Measurements from ENCODE around the gene NR0B1.

The NR0B1 gene

GRCh38 chrX:30309139-30309571 is at the start of gene NR0B1:
Gene NR0B1, minus strand, starts transcription at chrX:30309390. Its CDS starts 27 bp downstream, at chrX:30309363.
- DNase-seq (ENCODE audit: low spot score): no peak

GRCh38 chrX:30349946-30350345 is 40.8 kb upstream of the NR0B1 start:
- DNase-seq (ENCODE audit: low spot score): no peak

DNA sequence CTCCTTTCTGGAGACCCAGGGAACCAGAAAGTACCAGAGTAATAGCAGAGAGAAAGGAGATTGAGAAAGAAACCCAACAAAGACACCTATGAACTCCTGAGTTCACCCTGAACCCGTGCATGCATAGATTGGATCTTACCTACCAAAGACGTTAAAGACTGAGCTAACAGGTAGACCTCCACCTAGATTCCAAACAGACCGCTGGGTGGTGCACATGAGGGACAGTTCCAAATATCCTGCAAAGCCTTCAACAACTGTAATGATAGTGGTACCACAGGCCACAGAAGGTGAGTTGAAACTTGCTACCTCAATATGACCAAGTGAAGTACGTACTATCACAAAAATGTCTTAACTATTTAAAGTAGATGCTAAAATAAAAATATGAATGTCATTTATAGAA is 34.0 kb upstream of the NR0B1 start:
- no peak for DNase-seq (ENCODE audit: low spot score)

DNA sequence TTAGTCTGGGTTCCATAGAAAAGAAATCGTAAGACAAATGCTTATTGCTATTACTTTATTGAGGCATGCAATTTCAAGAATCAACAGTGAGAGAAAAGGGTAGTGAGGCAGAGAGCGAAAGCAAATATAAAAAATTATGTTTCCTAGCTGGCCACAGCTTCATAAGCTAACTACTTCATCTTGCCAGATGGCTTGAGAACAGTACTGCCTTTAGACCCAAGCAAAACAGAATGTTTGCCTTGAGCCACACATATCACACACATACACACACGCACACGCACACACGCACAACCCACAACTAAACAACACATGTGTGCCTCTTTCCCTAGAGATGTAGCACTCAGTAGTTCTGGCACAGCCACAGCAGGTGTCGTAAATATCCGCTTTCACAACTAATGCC is 31.6 kb upstream of the NR0B1 start:
- no peak for DNase-seq (ENCODE audit: low spot score)

DNA sequence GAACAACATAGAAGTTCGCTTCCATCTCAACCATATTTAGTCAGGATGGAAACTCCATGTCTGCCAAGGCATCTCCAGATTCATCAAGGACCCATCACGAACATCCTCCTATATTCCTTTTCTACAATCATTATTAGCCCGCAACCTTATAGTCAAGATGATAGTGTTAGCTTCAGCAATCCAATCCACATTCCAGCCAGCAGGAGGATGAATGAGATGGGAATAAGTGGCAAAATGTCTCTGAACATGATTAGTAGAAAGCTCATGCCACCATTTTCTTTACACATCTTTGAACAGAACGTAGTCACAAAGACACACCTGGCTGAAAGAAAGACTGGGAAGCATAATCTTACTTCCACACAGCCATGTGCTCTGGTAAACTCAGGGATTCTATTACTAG is 18.6 kb upstream of the NR0B1 start:
- DNase-seq (ENCODE audit: low spot score): no peak

DNA sequence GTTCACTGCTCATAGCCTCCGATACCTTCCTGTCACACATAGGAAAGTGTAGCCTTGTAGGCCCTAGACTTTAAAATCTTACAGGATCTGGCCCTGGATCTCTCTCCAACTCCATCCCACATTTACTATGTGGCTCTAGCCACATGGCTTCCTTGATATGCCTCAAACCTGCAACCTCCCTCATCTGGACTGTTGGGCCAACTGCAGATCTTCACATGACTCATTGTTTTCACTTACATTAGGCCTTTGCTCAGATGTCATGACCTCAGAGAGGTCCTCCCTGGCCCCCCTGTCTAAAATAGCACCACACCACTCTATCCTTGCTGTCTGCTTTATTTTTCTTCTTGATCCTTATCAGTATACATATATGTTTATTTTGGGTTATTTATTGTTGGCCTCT is 8.1 kb upstream of the NR0B1 start:
- no peak for DNase-seq (ENCODE audit: low spot score)

DNA sequence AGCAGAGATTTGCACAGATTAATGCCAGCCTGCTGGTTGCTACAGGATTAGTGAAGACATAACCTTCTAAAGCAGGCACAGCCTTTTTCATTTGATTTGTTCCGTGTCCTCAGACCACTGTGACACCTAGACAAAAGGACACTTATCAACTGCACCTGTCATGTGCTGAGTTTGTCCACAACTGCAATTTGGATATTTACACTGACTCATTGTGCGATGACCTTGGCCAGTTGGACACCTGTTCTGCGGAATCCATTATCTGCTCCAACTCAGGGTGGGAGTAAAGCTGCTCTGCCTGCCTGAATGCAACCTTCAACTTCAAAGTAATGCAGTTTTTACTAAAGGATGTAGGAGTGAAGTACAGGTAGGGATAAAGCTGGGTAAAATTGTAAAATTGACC is 4.1 kb upstream of the NR0B1 start:
- no peak for DNase-seq (ENCODE audit: low spot score)

- no peak for DNase-seq (ENCODE audit: low spot score)
These were observed 3.7 kb upstream of the NR0B1 start for GRCh38 chrX:30312858-30313257.

DNA sequence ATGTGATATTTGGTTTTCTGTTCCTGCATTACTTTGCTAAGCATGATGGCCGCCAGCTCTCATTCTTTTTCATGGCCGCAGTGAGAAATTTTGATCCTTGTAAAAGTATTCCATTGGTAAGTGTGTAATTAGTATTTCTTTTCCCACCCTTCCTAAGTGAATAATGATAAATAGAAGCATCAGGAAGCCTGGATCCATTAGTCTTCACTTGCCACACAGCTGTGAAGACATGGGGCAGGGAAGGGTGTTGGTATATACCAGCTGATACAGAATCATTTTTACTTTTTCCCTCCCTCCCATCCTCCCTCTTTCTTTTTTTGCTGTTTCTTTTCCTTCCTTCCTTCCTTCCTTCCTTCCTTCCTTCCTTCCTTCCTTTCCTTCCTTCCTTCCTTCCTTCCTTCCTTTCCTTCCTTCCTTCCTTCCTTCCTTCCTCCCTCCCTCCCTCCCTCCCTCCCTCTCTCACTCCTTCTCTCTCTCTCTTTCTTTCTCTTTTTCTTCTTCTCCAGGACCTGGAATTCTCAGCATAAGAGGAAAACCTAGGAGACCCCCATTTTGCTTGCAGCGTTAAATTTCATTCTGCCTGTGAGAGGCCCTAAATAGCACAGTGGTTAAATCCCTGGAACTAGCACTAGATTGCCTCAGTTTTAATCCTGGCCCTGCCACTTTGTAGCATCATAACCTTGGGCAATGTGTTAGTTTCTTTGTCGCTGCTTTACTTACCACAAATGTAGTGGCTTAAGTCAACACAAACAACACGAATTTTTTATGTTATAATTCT is 1.4 kb upstream of the NR0B1 start:
- DNase-seq (ENCODE audit: low spot score): no peak

- no peak for DNase-seq (ENCODE audit: low spot score)
These were observed 689 bp downstream of the NR0B1 start for GRCh38 chrX:30308263-30309138.

GRCh38 chrX:30307466-30307865 is 1.7 kb downstream of the NR0B1 start:
- no peak for DNase-seq (ENCODE audit: low spot score)

- DNase-seq (ENCODE audit: low spot score): no peak
These were observed 4.3 kb downstream of the NR0B1 start for GRCh38 chrX:30304866-30305265.

DNA sequence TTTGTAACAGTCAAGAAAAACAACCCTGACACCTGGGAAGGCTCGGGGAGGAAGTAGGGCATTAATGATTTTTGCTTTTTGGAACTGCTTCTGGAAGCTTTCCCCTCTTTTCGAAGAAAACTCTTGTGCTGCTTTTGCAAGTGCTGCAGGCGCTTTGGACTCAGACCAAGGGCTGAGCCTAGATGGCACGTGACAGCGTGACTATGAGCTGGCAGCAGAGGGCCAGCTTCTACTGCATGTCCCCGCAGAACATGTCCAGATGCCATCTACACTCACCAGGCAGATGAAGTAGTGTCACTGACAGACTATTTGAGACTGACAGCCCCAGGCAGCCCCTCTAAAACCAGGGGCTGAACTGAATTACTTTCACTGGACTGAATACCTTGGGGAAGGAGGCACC is 6.2 kb downstream of the NR0B1 start:
- DNase-seq (ENCODE audit: low spot score): no peak

DNA sequence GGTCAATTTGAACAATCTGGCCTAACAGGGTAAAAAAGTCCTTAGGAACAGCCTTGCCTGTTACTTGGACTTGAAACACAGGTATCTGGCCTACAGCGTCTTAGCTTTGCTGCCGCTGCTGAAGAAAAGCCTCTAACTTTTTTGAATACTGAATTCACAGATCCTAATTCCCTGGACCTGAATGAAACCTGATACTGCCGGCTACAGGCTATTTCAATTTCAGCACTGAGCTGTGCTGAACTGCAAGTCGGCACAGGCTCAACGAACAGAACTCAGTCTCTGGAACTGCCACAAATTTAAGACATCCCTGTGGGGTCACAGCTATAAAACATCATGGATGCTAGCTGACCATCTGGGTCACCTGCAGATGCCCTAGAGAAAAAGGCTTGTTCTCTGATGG is 7.2 kb downstream of the NR0B1 start:
- DNase-seq (ENCODE audit: low spot score): no peak

DNA sequence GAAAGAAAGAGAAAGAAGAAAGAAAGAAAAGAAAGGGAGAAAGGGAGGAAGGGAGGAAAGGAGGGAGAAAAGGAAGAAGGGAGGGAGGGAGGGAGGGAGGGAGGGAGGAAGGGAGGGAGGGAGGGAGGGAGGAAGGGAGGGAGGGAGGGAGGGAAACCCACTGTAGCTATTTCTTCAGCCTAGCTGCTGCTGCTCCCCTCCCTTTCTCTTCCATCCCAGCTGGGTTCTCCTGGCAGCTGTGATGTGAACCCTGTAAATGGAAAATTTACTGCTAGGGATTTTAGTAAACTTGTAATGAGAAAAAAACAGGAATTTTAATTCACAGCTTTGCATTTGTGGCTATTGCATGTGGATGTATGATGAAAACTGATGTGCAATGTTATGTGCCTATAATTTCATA is 8.0 kb downstream of the NR0B1 start:
- DNase-seq (ENCODE audit: low spot score): no peak

GRCh38 chrX:30296408-30297254 is 12.6 kb downstream of the NR0B1 start:
- no peak for DNase-seq (ENCODE audit: low spot score)

DNA sequence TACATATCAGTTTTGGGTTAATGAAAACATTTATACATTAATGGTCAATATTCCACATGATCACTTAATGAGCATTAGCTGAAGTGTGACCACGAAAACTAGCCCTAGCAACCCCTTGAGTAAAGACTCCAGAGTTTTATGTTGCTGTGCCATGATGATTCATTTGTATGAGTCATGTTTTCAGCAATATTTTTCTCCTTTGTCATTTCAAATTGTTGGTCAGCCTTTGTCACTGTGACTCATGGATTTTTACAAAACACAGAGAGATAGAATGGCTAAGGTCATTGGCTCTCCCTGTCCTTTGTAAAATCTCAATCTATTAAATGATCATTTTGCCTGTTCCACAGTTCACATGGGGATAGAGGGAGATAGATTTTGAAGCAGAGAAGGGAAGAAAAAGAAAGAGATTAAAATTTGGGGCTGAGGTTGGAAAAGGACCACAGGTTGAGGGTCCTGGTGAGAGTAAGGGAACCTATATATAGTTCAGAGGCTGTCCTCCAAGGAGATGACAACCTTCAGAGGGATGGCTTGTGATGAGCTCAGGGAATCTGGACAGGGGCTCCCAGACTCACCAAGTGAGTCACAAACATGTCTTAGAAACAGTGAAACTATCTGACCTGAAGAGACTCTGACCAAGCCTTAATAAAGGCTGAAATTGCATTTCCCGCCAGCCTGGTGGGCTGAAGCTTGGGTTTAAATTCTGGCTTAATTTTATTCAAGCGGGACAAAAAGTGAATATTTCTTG is 25.6 kb downstream of the NR0B1 start:
- peak; percentile 85 for DNase-seq (ENCODE audit: low spot score)

DNA sequence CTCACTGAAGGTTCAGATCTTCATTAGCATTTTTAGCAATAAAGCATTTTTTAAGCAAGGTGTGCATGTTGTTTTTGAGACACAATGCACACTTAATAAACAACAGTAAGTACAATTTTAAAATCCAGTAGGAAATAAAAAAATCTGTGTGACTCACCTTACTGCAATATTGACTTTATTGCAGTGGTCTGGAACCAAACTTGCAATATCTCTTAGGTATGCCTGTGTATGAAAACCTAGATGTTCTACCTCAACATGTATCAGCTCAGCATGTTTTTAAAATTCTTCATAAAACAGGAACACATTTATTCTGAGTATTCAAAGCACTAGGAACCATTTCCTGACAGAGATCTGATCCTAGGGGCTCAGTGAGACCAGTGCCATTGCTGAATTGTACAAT is 26.7 kb downstream of the NR0B1 start:
- no peak for DNase-seq (ENCODE audit: low spot score)

DNA sequence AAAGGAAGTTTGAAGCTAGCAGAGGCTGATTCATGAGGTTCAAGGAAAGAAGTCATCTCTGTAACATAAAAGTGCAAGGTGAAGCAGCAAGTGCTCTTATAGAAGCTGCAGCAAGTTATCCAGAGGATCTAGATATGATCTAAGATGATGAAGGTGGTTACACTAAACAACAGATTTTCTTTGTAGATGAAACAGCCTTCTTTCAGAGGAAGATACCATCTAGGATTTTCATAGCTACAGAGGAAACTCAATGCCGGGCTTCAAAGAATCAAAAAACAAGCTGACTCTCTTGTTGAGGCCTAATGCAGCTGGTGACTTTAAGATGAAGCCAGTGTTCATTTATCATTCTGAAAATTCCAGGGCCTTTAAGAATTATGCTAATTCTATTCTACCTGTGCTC is 28.8 kb downstream of the NR0B1 start:
- DNase-seq (ENCODE audit: low spot score): no peak

DNA sequence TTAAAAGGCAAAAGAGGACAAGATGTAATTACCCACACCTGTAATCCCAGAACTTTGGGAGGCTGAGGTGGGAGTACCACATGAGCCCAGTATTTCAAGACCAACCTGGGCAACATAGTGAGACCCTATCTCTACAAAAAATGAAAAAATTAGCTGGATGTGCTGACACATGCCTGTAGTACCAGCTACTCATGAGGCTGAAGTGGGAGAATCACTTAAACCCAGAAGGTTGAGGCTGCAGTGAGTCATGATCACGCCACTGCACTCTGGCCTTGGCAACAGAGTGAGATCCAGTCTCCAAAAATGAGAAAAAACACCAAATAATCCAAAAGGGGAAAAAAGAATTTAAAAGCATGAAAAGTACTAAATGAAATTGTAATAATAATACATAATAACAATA is 30.8 kb downstream of the NR0B1 start:
- peak; percentile 40 for DNase-seq (ENCODE audit: low spot score)

DNA sequence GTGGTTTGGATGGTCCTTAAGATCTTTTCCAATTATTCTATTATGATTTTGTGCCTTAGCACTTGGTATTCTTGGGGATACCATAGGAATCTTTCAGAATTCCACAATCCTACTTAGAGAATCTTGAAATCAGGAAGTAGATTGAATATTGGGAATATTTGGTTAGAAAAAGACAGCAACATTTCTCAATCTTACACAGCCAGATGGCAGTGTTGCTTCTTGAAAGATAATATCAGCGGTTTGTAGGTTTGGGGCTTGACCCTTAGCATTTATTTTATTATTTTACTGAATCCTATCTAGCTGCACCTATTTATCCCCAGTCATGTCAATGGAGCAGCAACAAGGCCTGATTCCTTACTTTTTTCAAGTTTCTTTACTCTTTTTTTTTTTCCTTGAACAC is 33.7 kb downstream of the NR0B1 start:
- DNase-seq (ENCODE audit: low spot score): peak; percentile 39

- no peak for DNase-seq (ENCODE audit: low spot score)
These were observed 38.6 kb downstream of the NR0B1 start for GRCh38 chrX:30270639-30271038.
